Urothelium cell line (cell line): Measurements from ENCODE around the gene OPRM1.
A peak's percentile ranks its signal among the peaks of the same experiment; 100 is the strongest.
"Not testable (repeated sequence)": the region's sequence is repeated elsewhere in the genome, so short reads cannot be mapped to it uniquely, and the experiment has no call there.

Experiments
- DNase-seq: peaks from one replicate; pipeline ENCODE4 v3.0.0; 2011; ENCODE audit warnings: low spot score, mixed read lengths
- FAIRE-seq: peaks from 2 replicates; lab custom pipeline; 2011; peaks lifted over from hg19 to GRCh38; lab: Jason Lieb, UNC

Gene OPRM1

GRCh38 chr6:154139892-154140291, 100.9 kb downstream of the OPRM1 start:
- FAIRE-seq (no peak), DNase-seq (no peak)

GRCh38 chr6:154140743-154141142, 101.7 kb downstream of the OPRM1 start:
- FAIRE-seq, result no peak
- DNase-seq, result no peak

- FAIRE-seq, result no peak
- no peak for DNase-seq
Observed at GRCh38 chr6:154143753-154144152, 104.7 kb downstream of the OPRM1 start.

GRCh38 chr6:154154389-154154967, 115.4 kb downstream of the OPRM1 start:
- DNase-seq (peak; percentile 29), FAIRE-seq (no peak)

- FAIRE-seq (no peak), DNase-seq (peak; percentile 55)
Observed at GRCh38 chr6:154156135-154156896, 117.3 kb downstream of the OPRM1 start.

GRCh38 chr6:154157082-154157481, 118.0 kb downstream of the OPRM1 start:
- no peak for FAIRE-seq
- no peak for DNase-seq

GRCh38 chr6:154157706-154158105, 118.7 kb downstream of the OPRM1 start:
- no peak for DNase-seq
- FAIRE-seq, result no peak

- DNase-seq, result no peak
- FAIRE-seq, result no peak
Observed at GRCh38 chr6:154159126-154159525, 120.1 kb downstream of the OPRM1 start.

- FAIRE-seq, result no peak
- DNase-seq, result no peak
Observed at GRCh38 chr6:154161689-154162088, 122.6 kb downstream of the OPRM1 start.

- FAIRE-seq (no peak), DNase-seq (no peak)
Observed at GRCh38 chr6:154164397-154164796, 125.4 kb downstream of the OPRM1 start.

GRCh38 chr6:154165478-154165877, 126.4 kb downstream of the OPRM1 start:
- DNase-seq, result no peak
- no peak for FAIRE-seq

- FAIRE-seq (no peak), DNase-seq (no peak)
Observed at GRCh38 chr6:154166140-154166539, 127.1 kb downstream of the OPRM1 start.

- FAIRE-seq, result no peak
- no peak for DNase-seq
Observed at GRCh38 chr6:154167126-154167525, 128.1 kb downstream of the OPRM1 start.

GRCh38 chr6:154169193-154169847, 130.3 kb downstream of the OPRM1 start:
- DNase-seq, result no peak
- no peak for FAIRE-seq

- no peak for FAIRE-seq
Observed at GRCh38 chr6:154170106-154170505, 131.1 kb downstream of the OPRM1 start.

GRCh38 chr6:154172393-154172792, 133.4 kb downstream of the OPRM1 start:
- not testable (repeated sequence) for FAIRE-seq, DNase-seq

More at GRCh38 chr6:154170106-154170505, 131.1 kb downstream of the OPRM1 start:
- DNase-seq, result no peak

- FAIRE-seq, result no peak
- DNase-seq, result no peak
Observed at GRCh38 chr6:154179434-154179833, 140.4 kb downstream of the OPRM1 start.

GRCh38 chr6:154187203-154187602, 148.2 kb downstream of the OPRM1 start:
- DNase-seq (no peak), FAIRE-seq (no peak)

- no peak for FAIRE-seq
Observed at GRCh38 chr6:154187714-154188113, 148.7 kb downstream of the OPRM1 start.

GRCh38 chr6:154196333-154196885, 157.4 kb downstream of the OPRM1 start:
- DNase-seq (no peak), FAIRE-seq (no peak)

More at GRCh38 chr6:154187714-154188113, 148.7 kb downstream of the OPRM1 start:
- DNase-seq, result no peak

- no peak for FAIRE-seq
- peak; percentile 11 for DNase-seq
Observed at GRCh38 chr6:154197196-154197860, 158.3 kb downstream of the OPRM1 start.
